Measurements from ENCODE around the gene P4HA2. TPM values are rescaled to one million over a fixed set of nuclear protein-coding genes. Genes with fewer than 3 reads are reported as not detected.

Gene P4HA2
- total RNA-seq, 1 experiment from 2014 or later, result 43.6 TPM

DNA sequence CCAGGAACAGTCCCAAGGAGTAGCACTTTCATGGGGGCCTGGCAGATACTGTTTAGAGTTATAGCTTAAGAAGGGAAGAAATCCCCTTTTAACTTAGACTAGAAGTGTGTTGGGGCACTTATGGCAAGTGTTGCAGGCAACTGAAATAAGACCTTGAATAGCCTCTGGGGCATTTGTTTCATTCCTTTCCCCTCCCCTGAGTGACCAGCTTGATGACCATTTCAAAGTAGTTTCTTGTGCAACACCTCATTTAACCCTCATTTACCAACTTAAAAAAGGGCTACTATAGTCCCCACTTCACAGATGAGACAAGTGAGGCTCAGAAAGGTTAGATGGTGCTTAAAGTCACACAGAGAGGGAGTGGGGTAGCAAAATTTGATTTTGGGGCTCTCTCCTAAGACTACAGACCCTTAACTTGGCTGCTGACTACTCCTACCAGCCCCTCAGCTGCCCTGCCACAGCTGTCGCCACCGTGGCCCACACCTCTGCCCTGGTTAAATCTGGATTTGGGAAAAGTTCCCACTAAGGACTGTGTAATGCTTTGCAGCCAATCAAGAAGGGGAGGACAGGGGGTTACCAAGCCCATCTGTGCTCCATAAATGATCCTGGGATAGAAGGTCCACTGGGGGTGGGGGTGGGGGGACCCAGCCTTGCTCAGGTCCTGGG lies 35.4 kb upstream of the P4HA2 start:
- TF ChIP-seq, protein P1, sequence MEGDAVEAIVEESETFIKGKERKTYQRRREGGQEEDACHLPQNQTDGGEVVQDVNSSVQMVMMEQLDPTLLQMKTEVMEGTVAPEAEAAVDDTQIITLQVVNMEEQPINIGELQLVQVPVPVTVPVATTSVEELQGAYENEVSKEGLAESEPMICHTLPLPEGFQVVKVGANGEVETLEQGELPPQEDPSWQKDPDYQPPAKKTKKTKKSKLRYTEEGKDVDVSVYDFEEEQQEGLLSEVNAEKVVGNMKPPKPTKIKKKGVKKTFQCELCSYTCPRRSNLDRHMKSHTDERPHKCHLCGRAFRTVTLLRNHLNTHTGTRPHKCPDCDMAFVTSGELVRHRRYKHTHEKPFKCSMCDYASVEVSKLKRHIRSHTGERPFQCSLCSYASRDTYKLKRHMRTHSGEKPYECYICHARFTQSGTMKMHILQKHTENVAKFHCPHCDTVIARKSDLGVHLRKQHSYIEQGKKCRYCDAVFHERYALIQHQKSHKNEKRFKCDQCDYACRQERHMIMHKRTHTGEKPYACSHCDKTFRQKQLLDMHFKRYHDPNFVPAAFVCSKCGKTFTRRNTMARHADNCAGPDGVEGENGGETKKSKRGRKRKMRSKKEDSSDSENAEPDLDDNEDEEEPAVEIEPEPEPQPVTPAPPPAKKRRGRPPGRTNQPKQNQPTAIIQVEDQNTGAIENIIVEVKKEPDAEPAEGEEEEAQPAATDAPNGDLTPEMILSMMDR (conservative IDR thresholded peaks at IDR 0.05; ENCODE audit: low read depth, low read length), result no peak
- TF ChIP-seq EZH2phosphoT487 (IDR thresholded peaks at IDR 0.05; ENCODE audit: borderline replicate concordance, low read length), result no peak
- Histone ChIP-seq H3K9me2 (replicated peaks; ENCODE audit: low read length) (no peaks in the 10 kb centered on the region), H3K27ac (ENCODE audit: low read length) (peak overlapping the region; percentile 84), H3K4me2 (ENCODE audit: low read length) (no peak overlapping the region), H3K27me3 (ENCODE audit: low read length) (no peaks in the 10 kb centered on the region), H3F3A (ENCODE audit: low read length, unreplicated experiment) (no peaks in the 10 kb centered on the region), H4K20me1 (ENCODE audit: low read length) (no peaks in the 10 kb centered on the region), H3K4me3 (ENCODE audit: low read length) (no peak overlapping the region), H3K9me3 (ENCODE audit: low read length) (no peaks in the 10 kb centered on the region), H2AFZ (ENCODE audit: low read length) (no peak overlapping the region), H3K9ac (ENCODE audit: low read length) (no peak overlapping the region), H3K36me3 (ENCODE audit: low read depth, low read length) (0 out of 2 replicates have a peak, but pooled peaks cover 5% of the 10 kb centered on the region), H3K79me2 (ENCODE audit: low read length) (peaks cover 14% of the 10 kb centered on the region), H3K4me1 (ENCODE audit: insufficient read depth, low read length) (peaks cover 74% of the 10 kb centered on the region)
- CTCF ChIA-PET, result interaction anchor here (0.6 to 1.1 kb wide), 2 partner anchors 25 to 26 kb away, joined by 3 to 4 read pairs; no protein-coding TSS in a partner anchor
- DNase-seq, result no peak
- BruUV-seq (replicated peaks), result no TSS peak
- POLR2A ChIA-PET (ENCODE audit: unreplicated experiment), result no interaction called here
- intact Hi-C loops (cut with micrococcal nuclease), result no loop called here
- no peak for ATAC-seq

DNA sequence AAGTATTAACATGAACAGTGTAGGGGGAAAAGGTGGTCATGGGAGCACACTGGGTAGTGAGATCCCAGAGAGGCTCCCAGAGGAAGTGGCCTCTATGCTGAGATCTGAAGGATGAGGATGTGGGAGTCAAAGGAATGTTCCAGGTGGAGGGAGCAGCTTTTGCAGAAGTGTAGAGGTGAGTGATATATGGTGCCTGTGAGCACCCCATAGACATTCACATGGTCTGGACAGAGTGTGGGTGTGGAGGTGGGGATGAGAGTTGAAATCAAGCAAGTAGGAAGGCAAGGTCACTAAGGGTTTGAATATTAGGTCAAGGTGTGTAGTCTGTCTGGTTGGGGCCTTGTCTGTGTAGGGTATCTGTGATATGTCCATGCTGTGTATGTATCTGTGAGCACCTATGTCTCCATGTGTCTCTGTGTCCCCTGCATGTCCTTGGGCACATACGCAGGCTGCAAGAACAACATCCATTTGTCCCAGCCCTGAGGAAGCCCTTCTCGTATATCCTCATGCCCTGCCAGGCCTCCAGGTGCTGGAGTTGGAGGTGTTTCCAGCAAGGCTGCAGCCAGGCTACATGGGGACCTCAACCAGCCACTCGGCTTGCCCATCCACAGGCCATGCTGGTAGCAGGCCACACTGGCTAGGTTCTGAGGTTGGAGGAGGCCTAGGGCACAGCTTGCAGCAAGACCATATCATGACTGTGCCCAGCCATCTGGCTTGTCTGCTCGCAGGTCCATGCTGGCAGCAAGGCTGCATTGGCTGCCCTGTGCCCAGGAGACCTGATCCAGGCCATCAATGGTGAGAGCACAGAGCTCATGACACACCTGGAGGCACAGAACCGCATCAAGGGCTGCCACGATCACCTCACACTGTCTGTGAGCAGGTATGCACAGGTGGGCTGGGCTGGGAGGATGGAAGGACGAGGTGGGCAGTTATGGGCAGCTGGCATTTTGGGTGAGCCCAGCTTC lies 34.5 kb upstream of the P4HA2 start:
- intact Hi-C loops (cut with micrococcal nuclease), result no loop called here
- H3K9me3 ChIP-seq (ENCODE audit: low read length), result no peaks in the 10 kb centered on the region
- no peak overlapping the region for H3K9ac ChIP-seq (ENCODE audit: low read length)
- H3K36me3 ChIP-seq (ENCODE audit: low read depth, low read length), result 0 out of 2 replicates have a peak, but pooled peaks cover 5% of the 10 kb centered on the region
- TF ChIP-seq EZH2phosphoT487 (IDR thresholded peaks at IDR 0.05; ENCODE audit: borderline replicate concordance, low read length) (no peak), EZH2 (IDR thresholded peaks at IDR 0.05; ENCODE audit: low read length, unreplicated experiment) (no peak)
- TF ChIP-seq, protein P1 (conservative IDR thresholded peaks at IDR 0.05; ENCODE audit: low read depth, low read length), result no peak
- H3K9me2 ChIP-seq (replicated peaks; ENCODE audit: low read length), result no peaks in the 10 kb centered on the region
- no peaks in the 10 kb centered on the region for H3K27me3 ChIP-seq (ENCODE audit: low read length)
- no peak overlapping the region for H3K27ac ChIP-seq (ENCODE audit: low read length)
- ATAC-seq (no peak), DNase-seq (no peak)
- H3K79me2 ChIP-seq (ENCODE audit: low read length), result peaks cover 18% of the 10 kb centered on the region
- no peaks in the 10 kb centered on the region for H3F3A ChIP-seq (ENCODE audit: low read length, unreplicated experiment)
- H3K4me2 ChIP-seq (ENCODE audit: low read length), result no peak overlapping the region
- ChIA-PET CTCF (interaction anchor here (0.6 kb wide), 1 partner anchor 25 kb away, joined by 3 read pairs; no protein-coding TSS in a partner anchor), POLR2A (ENCODE audit: unreplicated experiment) (no interaction called here)
- H3K4me1 ChIP-seq (ENCODE audit: insufficient read depth, low read length), result peaks cover 76% of the 10 kb centered on the region
- no TSS peak for BruUV-seq (replicated peaks)
- no peak overlapping the region for H3K4me3 ChIP-seq (ENCODE audit: low read length)
- H2AFZ ChIP-seq (ENCODE audit: low read length), result no peak overlapping the region
- no peaks in the 10 kb centered on the region for H4K20me1 ChIP-seq (ENCODE audit: low read length)
